Fibroblast of lung (primary cell): Measurements from ENCODE around the gene GINS1.

Source experiments
- EZH2 ChIP-seq: IDR thresholded peaks from 2 replicates; pipeline ENCODE4 v1.5.1; 2012; ENCODE audit warnings: low read length, control low read depth, mild to moderate bottlenecking; ENCODE audit errors: missing control alignments
- TF ChIP-seq, protein P1 (sequence below), 2 donors: IDR thresholded peaks in 1 of 2; conservative IDR thresholded peaks in 1 of 2; 1 replicate in 1 of 2; 2 replicates in 1 of 2; pipeline ENCODE4 v1.5.1; 2011 to 2012; ENCODE audit warnings: low read length in 2 of 2, control low read depth in 1 of 2, inconsistent platforms in 1 of 2, low read depth in 1 of 2, mild to moderate bottlenecking in 1 of 2

DNA sequence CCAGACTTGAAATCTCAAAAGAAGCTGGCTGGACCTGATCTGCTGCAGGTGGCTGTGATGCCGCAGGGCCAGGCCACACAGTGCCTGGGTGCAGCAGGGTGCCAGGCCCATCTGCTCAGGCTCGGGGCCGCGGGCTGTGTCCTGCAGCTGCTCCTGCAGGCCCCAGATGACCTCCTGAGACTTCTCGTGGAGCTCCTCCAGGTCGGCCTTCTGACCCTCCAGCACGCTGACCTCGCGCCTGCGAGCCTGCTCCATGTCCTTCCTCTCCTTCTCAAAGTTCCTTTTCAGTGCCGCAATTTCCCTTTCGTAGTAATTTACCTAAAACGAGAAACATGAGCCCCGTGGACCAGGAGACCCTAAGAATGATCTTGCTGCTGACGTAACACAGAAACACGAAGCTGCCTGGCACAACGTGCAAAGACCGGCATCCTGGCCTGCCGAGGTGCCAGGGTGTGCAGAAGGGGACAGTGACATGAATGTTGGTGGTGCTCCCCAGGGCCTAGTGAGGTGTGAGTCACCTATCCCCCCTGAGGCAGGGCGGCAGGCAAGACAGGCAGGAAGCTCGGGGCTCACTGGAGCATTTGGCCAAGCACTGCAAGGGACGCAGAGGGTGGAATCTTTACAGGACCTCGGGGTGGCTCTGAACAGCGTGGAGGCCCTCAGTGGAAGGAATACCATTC, 71.6 kb downstream of the GINS1 start:
- TF ChIP-seq, protein P1, sequence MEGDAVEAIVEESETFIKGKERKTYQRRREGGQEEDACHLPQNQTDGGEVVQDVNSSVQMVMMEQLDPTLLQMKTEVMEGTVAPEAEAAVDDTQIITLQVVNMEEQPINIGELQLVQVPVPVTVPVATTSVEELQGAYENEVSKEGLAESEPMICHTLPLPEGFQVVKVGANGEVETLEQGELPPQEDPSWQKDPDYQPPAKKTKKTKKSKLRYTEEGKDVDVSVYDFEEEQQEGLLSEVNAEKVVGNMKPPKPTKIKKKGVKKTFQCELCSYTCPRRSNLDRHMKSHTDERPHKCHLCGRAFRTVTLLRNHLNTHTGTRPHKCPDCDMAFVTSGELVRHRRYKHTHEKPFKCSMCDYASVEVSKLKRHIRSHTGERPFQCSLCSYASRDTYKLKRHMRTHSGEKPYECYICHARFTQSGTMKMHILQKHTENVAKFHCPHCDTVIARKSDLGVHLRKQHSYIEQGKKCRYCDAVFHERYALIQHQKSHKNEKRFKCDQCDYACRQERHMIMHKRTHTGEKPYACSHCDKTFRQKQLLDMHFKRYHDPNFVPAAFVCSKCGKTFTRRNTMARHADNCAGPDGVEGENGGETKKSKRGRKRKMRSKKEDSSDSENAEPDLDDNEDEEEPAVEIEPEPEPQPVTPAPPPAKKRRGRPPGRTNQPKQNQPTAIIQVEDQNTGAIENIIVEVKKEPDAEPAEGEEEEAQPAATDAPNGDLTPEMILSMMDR (conservative IDR thresholded peaks at IDR 0.05 in 1 of 2, IDR thresholded peaks at IDR 0.05 in 1 of 2; ENCODE audit: low read depth in 1 of 2, low read length in 2 of 2): no peak
- no peak for TF ChIP-seq EZH2
